ENCODE measurements around the gene LMTK2.
A peak's percentile ranks its signal among the peaks of the same experiment; 100 is the strongest.

The LMTK2 gene

GRCh38 chr7:98233219-98234070, 126.8 kb downstream of the LMTK2 start:
- DNase-seq (ENCODE audit: low read depth) = no peak
- no peak for TF ChIP-seq CTCF (IDR thresholded peaks at IDR 0.05; ENCODE audit: low read length, missing control alignments)
- no peak overlapping the region for H3K4me3 ChIP-seq (replicated peaks; ENCODE audit: low read depth, low read length)

- no peak overlapping the region for H3K4me3 ChIP-seq (replicated peaks; ENCODE audit: low read depth, low read length)
- TF ChIP-seq CTCF (IDR thresholded peaks at IDR 0.05; ENCODE audit: low read length, missing control alignments) = no peak
- no peak for DNase-seq (ENCODE audit: low read depth)
These were observed 127.9 kb downstream of the LMTK2 start for GRCh38 chr7:98234429-98235147.

GRCh38 chr7:98235901-98236300, 129.2 kb downstream of the LMTK2 start:
- H3K4me3 ChIP-seq (replicated peaks; ENCODE audit: low read depth, low read length) = no peak overlapping the region
- no peak for DNase-seq (ENCODE audit: low read depth)
- no peak for TF ChIP-seq CTCF (IDR thresholded peaks at IDR 0.05; ENCODE audit: low read length, missing control alignments)

GRCh38 chr7:98236355-98237185, 129.9 kb downstream of the LMTK2 start:
- no peak for TF ChIP-seq CTCF (IDR thresholded peaks at IDR 0.05; ENCODE audit: low read length, missing control alignments)
- H3K4me3 ChIP-seq (replicated peaks; ENCODE audit: low read depth, low read length) = no peak overlapping the region
- DNase-seq (ENCODE audit: low read depth) = no peak

- no peak for TF ChIP-seq CTCF (IDR thresholded peaks at IDR 0.05; ENCODE audit: low read length, missing control alignments)
- H3K4me3 ChIP-seq (replicated peaks; ENCODE audit: low read depth, low read length) = no peak overlapping the region
- no peak for DNase-seq (ENCODE audit: low read depth)
These were observed 131.4 kb downstream of the LMTK2 start for GRCh38 chr7:98238076-98238475.

- H3K4me3 ChIP-seq (replicated peaks; ENCODE audit: low read depth, low read length) = no peak overlapping the region
- peak; percentile 6 for DNase-seq (ENCODE audit: low read depth)
- TF ChIP-seq CTCF (IDR thresholded peaks at IDR 0.05; ENCODE audit: low read length, missing control alignments) = no peak
These were observed 132.3 kb downstream of the LMTK2 start for GRCh38 chr7:98238976-98239375.

Measured in fibroblast of pulmonary artery (primary cell).